ENCODE results near the gene AARSD1.
"Not testable (repeated sequence)": the region's sequence is repeated elsewhere in the genome, so short reads cannot be mapped to it uniquely, and the experiment has no call there.

AARSD1 gene

DNA sequence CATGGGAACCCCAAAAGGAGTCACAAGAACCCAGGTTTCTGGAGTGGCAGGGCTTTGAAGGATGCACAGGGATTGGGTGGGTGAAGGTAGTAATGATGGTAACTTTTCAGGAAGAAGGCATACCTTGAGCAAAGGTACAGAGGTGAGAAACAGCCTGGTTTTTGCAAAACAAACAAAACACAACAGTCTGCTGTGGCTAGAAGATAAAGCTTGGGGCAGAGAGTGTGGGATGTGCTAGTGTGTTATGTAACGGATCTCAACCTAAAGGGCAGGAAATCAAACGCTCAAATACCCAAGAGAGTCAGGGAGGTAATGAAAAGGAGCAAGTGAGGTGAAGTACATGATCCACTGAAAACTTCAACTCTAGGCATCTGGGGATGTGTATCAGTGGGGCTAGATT lies 11.0 kb upstream of the AARSD1 start:
- Histone ChIP-seq H3K27me3 (ENCODE audit: control insufficient read depth, insufficient read depth, low read length) (no peaks in the 10 kb centered on the region), H3K4me3 (ENCODE audit: low read length) (no peak overlapping the region), H3K4me1 (ENCODE audit: control insufficient read depth, insufficient read depth, low read length) (peaks cover 7% of the 10 kb centered on the region), H3K9ac (ENCODE audit: low read length) (no peak overlapping the region), H3K36me3 (ENCODE audit: control insufficient read depth, insufficient read depth, low read length) (no peaks in the 10 kb centered on the region), H3K9me3 (ENCODE audit: control insufficient read depth, low read length) (no peaks in the 10 kb centered on the region)

DNA sequence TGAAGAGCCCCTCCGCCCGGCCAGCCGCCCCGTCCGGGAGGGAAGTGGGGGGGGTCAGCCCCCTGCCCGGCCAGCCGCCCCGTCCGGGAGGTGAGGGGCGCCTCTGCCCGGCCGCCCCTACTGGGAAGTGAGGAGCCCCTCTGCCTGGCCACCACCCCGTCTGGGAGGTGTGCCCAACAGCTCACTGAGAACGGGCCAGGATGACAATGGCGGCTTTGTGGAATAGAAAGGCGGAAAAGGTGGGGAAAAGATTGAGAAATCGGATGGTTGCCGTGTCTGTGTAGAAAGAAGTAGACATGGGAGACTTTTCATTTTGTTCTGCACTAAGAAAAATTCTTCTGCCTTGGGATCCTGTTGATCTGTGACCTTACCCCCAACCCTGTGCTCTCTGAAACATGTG lies 9.1 kb upstream of the AARSD1 start:
- not testable (repeated sequence) for H3K9ac ChIP-seq (ENCODE audit: low read length); H3K36me3 ChIP-seq (ENCODE audit: control insufficient read depth, insufficient read depth, low read length); H3K9me3 ChIP-seq (ENCODE audit: control insufficient read depth, low read length); H3K4me3 ChIP-seq (ENCODE audit: low read length); H3K27me3 ChIP-seq (ENCODE audit: control insufficient read depth, insufficient read depth, low read length); H3K4me1 ChIP-seq (ENCODE audit: control insufficient read depth, insufficient read depth, low read length)

DNA sequence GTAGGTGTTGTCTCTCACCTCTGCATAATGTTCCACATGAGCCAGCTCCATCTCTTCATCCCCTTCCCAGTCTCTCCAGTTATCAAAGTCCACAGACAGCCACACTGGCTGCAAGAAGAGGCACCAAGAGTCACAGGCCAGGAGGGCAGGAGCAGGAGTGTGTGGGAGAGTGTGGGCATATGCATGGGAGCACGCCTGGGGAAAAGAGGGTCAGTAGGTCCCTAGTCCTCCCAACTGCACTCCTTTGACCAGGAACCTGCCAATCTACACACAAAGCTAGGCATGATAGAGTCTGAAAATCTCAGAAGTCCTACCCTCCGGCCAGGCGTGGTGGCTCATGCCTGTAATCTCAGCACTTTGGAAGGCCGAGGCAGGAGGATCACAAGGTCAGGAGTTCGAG lies 7.3 kb upstream of the AARSD1 start:
- Histone ChIP-seq H3K27me3 (ENCODE audit: control insufficient read depth, insufficient read depth, low read length) (no peaks in the 10 kb centered on the region), H3K4me1 (ENCODE audit: control insufficient read depth, insufficient read depth, low read length) (no peaks in the 10 kb centered on the region), H3K9me3 (ENCODE audit: control insufficient read depth, low read length) (no peaks in the 10 kb centered on the region), H3K4me3 (ENCODE audit: low read length) (no peak overlapping the region), H3K36me3 (ENCODE audit: control insufficient read depth, insufficient read depth, low read length) (no peaks in the 10 kb centered on the region), H3K9ac (ENCODE audit: low read length) (no peak overlapping the region)

GRCh38 chr17:42969001-42969581 lies 4.8 kb upstream of the AARSD1 start:
- no peaks in the 10 kb centered on the region for H3K4me1 ChIP-seq (ENCODE audit: control insufficient read depth, insufficient read depth, low read length)
- H3K36me3 ChIP-seq (ENCODE audit: control insufficient read depth, insufficient read depth, low read length): no peaks in the 10 kb centered on the region
- H3K9ac ChIP-seq (ENCODE audit: low read length): no peak overlapping the region
- no peak overlapping the region for H3K4me3 ChIP-seq (ENCODE audit: low read length)
- H3K27me3 ChIP-seq (ENCODE audit: control insufficient read depth, insufficient read depth, low read length): no peaks in the 10 kb centered on the region
- no peaks in the 10 kb centered on the region for H3K9me3 ChIP-seq (ENCODE audit: control insufficient read depth, low read length)

GRCh38 chr17:42967925-42968324 lies 3.7 kb upstream of the AARSD1 start:
- no peaks in the 10 kb centered on the region for H3K36me3 ChIP-seq (ENCODE audit: control insufficient read depth, insufficient read depth, low read length)
- H3K4me3 ChIP-seq (ENCODE audit: low read length): no peak overlapping the region
- no peaks in the 10 kb centered on the region for H3K4me1 ChIP-seq (ENCODE audit: control insufficient read depth, insufficient read depth, low read length)
- no peak overlapping the region for H3K9ac ChIP-seq (ENCODE audit: low read length)
- H3K9me3 ChIP-seq (ENCODE audit: control insufficient read depth, low read length): no peaks in the 10 kb centered on the region
- H3K27me3 ChIP-seq (ENCODE audit: control insufficient read depth, insufficient read depth, low read length): no peaks in the 10 kb centered on the region

- peaks cover 11% of the 10 kb centered on the region for H3K36me3 ChIP-seq (ENCODE audit: control insufficient read depth, insufficient read depth, low read length)
- no peaks in the 10 kb centered on the region for H3K4me1 ChIP-seq (ENCODE audit: control insufficient read depth, insufficient read depth, low read length)
- H3K9ac ChIP-seq (ENCODE audit: low read length): no peak overlapping the region
- no peaks in the 10 kb centered on the region for H3K9me3 ChIP-seq (ENCODE audit: control insufficient read depth, low read length)
- no peaks in the 10 kb centered on the region for H3K27me3 ChIP-seq (ENCODE audit: control insufficient read depth, insufficient read depth, low read length)
- no peak overlapping the region for H3K4me3 ChIP-seq (ENCODE audit: low read length)
These were observed 10.6 kb downstream of the AARSD1 start for GRCh38 chr17:42953669-42954068.

- H3K36me3 ChIP-seq (ENCODE audit: control insufficient read depth, insufficient read depth, low read length): peaks cover 4% of the 10 kb centered on the region
- H3K9ac ChIP-seq (ENCODE audit: low read length): no peak overlapping the region
These were observed 14.0 kb downstream of the AARSD1 start for GRCh38 chr17:42950044-42950783.

DNA sequence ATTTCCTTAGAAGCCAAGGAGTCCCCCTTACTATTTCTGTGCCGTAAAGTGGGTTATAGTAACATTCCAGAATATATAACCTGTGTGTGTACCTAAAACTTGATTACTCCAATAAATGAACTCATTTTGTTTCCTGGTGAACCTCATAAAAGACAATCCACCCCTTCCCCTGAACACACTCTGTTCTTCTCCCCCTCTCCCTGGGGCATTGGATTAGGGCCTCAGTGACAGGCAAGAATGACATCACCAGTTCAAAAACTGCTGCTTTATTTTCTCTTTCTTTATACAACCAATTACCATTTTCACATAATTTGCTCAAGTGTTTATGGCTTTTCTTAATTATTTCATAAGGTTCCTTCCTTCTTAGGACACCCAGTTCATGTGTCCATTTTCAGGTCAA lies 17.4 kb downstream of the AARSD1 start:
- Histone ChIP-seq H3K4me3 (ENCODE audit: low read length) (no peak overlapping the region), H3K9ac (ENCODE audit: low read length) (no peak overlapping the region), H3K4me1 (ENCODE audit: control insufficient read depth, insufficient read depth, low read length) (no peaks in the 10 kb centered on the region), H3K36me3 (ENCODE audit: control insufficient read depth, insufficient read depth, low read length) (no peaks in the 10 kb centered on the region), H3K9me3 (ENCODE audit: control insufficient read depth, low read length) (no peaks in the 10 kb centered on the region), H3K27me3 (ENCODE audit: control insufficient read depth, insufficient read depth, low read length) (no peaks in the 10 kb centered on the region)

More at GRCh38 chr17:42950044-42950783, 14.0 kb downstream of the AARSD1 start:
- Histone ChIP-seq H3K27me3 (ENCODE audit: control insufficient read depth, insufficient read depth, low read length) (no peaks in the 10 kb centered on the region), H3K9me3 (ENCODE audit: control insufficient read depth, low read length) (no peaks in the 10 kb centered on the region), H3K4me3 (ENCODE audit: low read length) (no peak overlapping the region), H3K4me1 (ENCODE audit: control insufficient read depth, insufficient read depth, low read length) (no peaks in the 10 kb centered on the region)

DNA sequence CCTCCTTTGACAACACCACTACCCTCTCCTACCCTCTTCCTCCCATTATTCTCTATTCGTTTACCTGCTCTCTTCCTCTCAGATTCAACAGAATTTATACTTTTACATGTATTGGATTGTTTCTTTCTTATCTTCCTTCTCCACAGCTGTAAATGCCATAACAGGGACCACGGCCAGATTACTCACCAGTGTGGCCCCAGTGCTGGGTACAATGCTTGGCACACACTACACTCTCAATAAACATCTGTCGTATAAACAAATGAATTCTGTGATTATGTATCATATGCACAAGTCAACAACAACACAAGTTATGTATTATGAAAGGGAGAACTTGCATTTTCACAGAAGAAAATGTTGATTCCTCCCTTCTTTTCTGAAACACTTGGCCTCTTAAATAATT lies 20.0 kb downstream of the AARSD1 start:
- Histone ChIP-seq H3K9me3 (ENCODE audit: control insufficient read depth, low read length) (no peaks in the 10 kb centered on the region), H3K4me3 (ENCODE audit: low read length) (no peak overlapping the region), H3K9ac (ENCODE audit: low read length) (no peak overlapping the region), H3K27me3 (ENCODE audit: control insufficient read depth, insufficient read depth, low read length) (no peaks in the 10 kb centered on the region), H3K4me1 (ENCODE audit: control insufficient read depth, insufficient read depth, low read length) (no peaks in the 10 kb centered on the region), H3K36me3 (ENCODE audit: control insufficient read depth, insufficient read depth, low read length) (no peaks in the 10 kb centered on the region)

GRCh38 chr17:42937712-42938596 lies 26.3 kb downstream of the AARSD1 start:
- H3K4me1 ChIP-seq (ENCODE audit: control insufficient read depth, insufficient read depth, low read length): no peaks in the 10 kb centered on the region
- H3K36me3 ChIP-seq (ENCODE audit: control insufficient read depth, insufficient read depth, low read length): no peaks in the 10 kb centered on the region
- no peaks in the 10 kb centered on the region for H3K9me3 ChIP-seq (ENCODE audit: control insufficient read depth, low read length)
- H3K9ac ChIP-seq (ENCODE audit: low read length): no peak overlapping the region
- H3K4me3 ChIP-seq (ENCODE audit: low read length): no peak overlapping the region
- no peaks in the 10 kb centered on the region for H3K27me3 ChIP-seq (ENCODE audit: control insufficient read depth, insufficient read depth, low read length)

DNA sequence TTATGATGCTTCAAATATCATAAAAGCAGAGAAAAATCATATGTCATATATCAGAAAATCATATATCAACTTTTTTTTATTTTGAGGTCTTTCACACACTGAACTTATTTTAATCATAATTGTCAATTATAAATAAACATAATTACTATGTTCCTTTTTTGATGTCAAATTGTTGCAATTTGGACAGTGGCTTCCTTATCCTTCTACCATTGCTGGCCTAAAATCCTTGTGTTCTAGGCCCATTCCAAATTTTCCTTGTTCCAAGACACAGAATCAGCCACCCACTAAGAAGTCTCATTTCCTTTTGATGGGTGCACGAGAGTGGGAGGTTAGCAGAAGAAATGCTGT lies 34.8 kb downstream of the AARSD1 start:
- H3K4me3 ChIP-seq (ENCODE audit: low read length): no peak overlapping the region
- no peaks in the 10 kb centered on the region for H3K27me3 ChIP-seq (ENCODE audit: control insufficient read depth, insufficient read depth, low read length)
- no peaks in the 10 kb centered on the region for H3K9me3 ChIP-seq (ENCODE audit: control insufficient read depth, low read length)
- H3K36me3 ChIP-seq (ENCODE audit: control insufficient read depth, insufficient read depth, low read length): no peaks in the 10 kb centered on the region
- no peak overlapping the region for H3K9ac ChIP-seq (ENCODE audit: low read length)
- H3K4me1 ChIP-seq (ENCODE audit: control insufficient read depth, insufficient read depth, low read length): peaks cover 9% of the 10 kb centered on the region

All from mucosa of stomach (tissue), 1 donor.